HT1080 (cell line): ENCODE measurements around the gene FMOD. TPM values are rescaled to one million over a fixed set of nuclear protein-coding genes. Genes with fewer than 3 reads are reported as not detected.
"Not testable (repeated sequence)": the region's sequence is repeated elsewhere in the genome, so short reads cannot be mapped to it uniquely, and the experiment has no call there.

Experiments used
- DNase-seq: peaks from one replicate; pipeline ENCODE4 v3.0.0-alpha.2; 2015; ENCODE audit warnings: low read depth
- total RNA-seq: library from RNA; depleted of rRNA; stranded (reverse); fragments of >200 nt; shearing (Covaris generic); gene quantifications from 2 replicates; pipeline ENCODE4 v1.2.3, GENCODE V29; 2014

FMOD gene
- total RNA-seq, 1 experiment from 2014 or later = not detected

- DNase-seq = peak; percentile 85
These were observed 23.9 kb downstream of the FMOD start for GRCh38 chr1:203326830-203327683.

GRCh38 chr1:203325418-203326091, 25.4 kb downstream of the FMOD start:
- DNase-seq = no peak

- no peak for DNase-seq
These were observed 25.9 kb downstream of the FMOD start for GRCh38 chr1:203325026-203325417.

GRCh38 chr1:203324105-203325025, 26.6 kb downstream of the FMOD start:
- DNase-seq = no peak

GRCh38 chr1:203323587-203323986, 27.3 kb downstream of the FMOD start:
- no peak for DNase-seq

GRCh38 chr1:203322500-203323179, 28.3 kb downstream of the FMOD start:
- no peak for DNase-seq

GRCh38 chr1:203321273-203322052, 29.5 kb downstream of the FMOD start:
- no peak for DNase-seq

- DNase-seq = peak; percentile 18
These were observed 30.2 kb downstream of the FMOD start for GRCh38 chr1:203320591-203321272.

- DNase-seq = no peak
These were observed 32.7 kb downstream of the FMOD start for GRCh38 chr1:203318229-203318517.

GRCh38 chr1:203317429-203318228, 33.3 kb downstream of the FMOD start:
- no peak for DNase-seq

GRCh38 chr1:203316626-203317093, 34.3 kb downstream of the FMOD start:
- DNase-seq = no peak

- not testable (repeated sequence) for DNase-seq
These were observed 36.7 kb downstream of the FMOD start for GRCh38 chr1:203314025-203314759.

- DNase-seq = no peak
These were observed 39.3 kb downstream of the FMOD start for GRCh38 chr1:203311368-203312301.

GRCh38 chr1:203308923-203309331, 42.0 kb downstream of the FMOD start:
- DNase-seq = no peak

GRCh38 chr1:203308328-203308922, 42.5 kb downstream of the FMOD start:
- no peak for DNase-seq

- no peak for DNase-seq
These were observed 43.2 kb downstream of the FMOD start for GRCh38 chr1:203307641-203308126.
